Prostate gland (tissue), 2 donors: Measurements from ENCODE around the gene TCF20. TPM values are rescaled to one million over a fixed set of nuclear protein-coding genes. Genes with fewer than 3 reads are reported as not detected.
A peak's percentile ranks its signal among the peaks of the same experiment; 100 is the strongest.

Source experiments
- DNase-seq: peaks from one replicate; pipeline ENCODE4 v3.0.0-alpha.2; 2019; ENCODE audit warnings: low spot score
- H3K27ac ChIP-seq, 2 donors: fragments of 200-600 bp; sonication (generic); 2 replicates each; pipeline ENCODE4 v1.5.1; 2017 to 2019
- H3K27me3 ChIP-seq: fragments of 200-600 bp; sonication (generic); replicated peaks from 2 replicates; pipeline ENCODE4 v1.5.1; 2019; ENCODE audit not compliant: insufficient read depth
- H3K36me3 ChIP-seq, 2 donors: fragments of 200-600 bp; sonication (generic); 1 replicate in 1 of 2; 2 replicates in 1 of 2; pipeline versions ENCODE4 v1.5.1 to v1.8.1; 2017 to 2019
- H3K4me1 ChIP-seq: fragments of 200-600 bp; sonication (generic); replicated peaks from 2 replicates; pipeline ENCODE4 v1.5.1; 2019
- H3K4me3 ChIP-seq, 2 donors: fragments of 200-600 bp; sonication (generic); 2 replicates each; pipeline ENCODE4 v1.5.1; 2017 to 2019
- H3K9me3 ChIP-seq: fragments of 200-600 bp; sonication (generic); 2 replicates; pipeline ENCODE4 v1.5.1; 2017
- CTCF ChIP-seq, 4 experiments: fragments of 200-600 bp in 2 of 4; fragments of 450-650 bp in 2 of 4; sonication (generic) in 2 of 4; IDR thresholded peaks; 1 replicate in 3 of 4; 2 replicates in 1 of 4; pipeline ENCODE4 v1.5.1; 2016 to 2019; ENCODE audit warnings: antibody characterized with exemption in 4 of 4, mild to moderate bottlenecking in 2 of 4, moderate library complexity in 2 of 4
- POLR2A ChIP-seq: fragments of 450-650 bp; IDR thresholded peaks from one replicate; pipeline ENCODE4 v1.6.1; 2016; ENCODE audit warnings: antibody characterized with exemption, mild to moderate bottlenecking
- POLR2AphosphoS5 ChIP-seq: sonication (generic); formaldehyde crosslinking; IDR thresholded peaks from one replicate; pipeline ENCODE4 v1.6.1; 2017; ENCODE audit warnings: antibody characterized with exemption
- WGBS: methylation state at CpG from one replicate; pipeline ENCODE4 v1.1.5; 2018; 5-methylcytosine and 5-hydroxymethylcytosine counted together
- intact Hi-C: fragments of 100-400 bp; cut with DNase I; formaldehyde crosslinking; loops from one replicate; pipeline ENCODE4 v1.14.2; 2022
- total RNA-seq, 2 donors: library from RNA; depleted of rRNA; stranded (reverse); fragments of >200 nt; gene quantifications; one replicate each; pipeline ENCODE4 v1.1.0, GENCODE V29; 2016

Gene TCF20
- total RNA-seq: 10 to 100 TPM; 43.9 to 47.3 TPM

- Histone ChIP-seq H3K27me3 (no peaks in the 10 kb centered on the region), H3K36me3 (no peaks in the 10 kb centered on the region), H3K4me1 (no peaks in the 10 kb centered on the region), H3K27ac (peak within 1 kb of the TSS; percentile 86 to 90), H3K4me3 (peak within 1 kb of the TSS; percentile 94 to 99), H3K9me3 (no peaks in the 10 kb centered on the region)
- intact Hi-C loops: loop anchor here (5.0 to 10.0 kb wide), 2 partner anchors 72 to 164 kb away; partner anchors contain the start of gene NFAM1
- peak; percentile 76 for DNase-seq
- 11% methylated on average over 39 of the region's 91 CpGs for WGBS
- TF ChIP-seq CTCF (IDR thresholded peaks at IDR 0.05) (no peak), POLR2AphosphoS5 (peak; percentile 5), POLR2A (no peak)
These were observed at the start of gene TCF20 for GRCh38 chr22:42270510-42271190. Gene TCF20, minus strand, starts transcription at chr22:42270653. Its CDS starts 55,348 bp downstream, at chr22:42215305.

DNA sequence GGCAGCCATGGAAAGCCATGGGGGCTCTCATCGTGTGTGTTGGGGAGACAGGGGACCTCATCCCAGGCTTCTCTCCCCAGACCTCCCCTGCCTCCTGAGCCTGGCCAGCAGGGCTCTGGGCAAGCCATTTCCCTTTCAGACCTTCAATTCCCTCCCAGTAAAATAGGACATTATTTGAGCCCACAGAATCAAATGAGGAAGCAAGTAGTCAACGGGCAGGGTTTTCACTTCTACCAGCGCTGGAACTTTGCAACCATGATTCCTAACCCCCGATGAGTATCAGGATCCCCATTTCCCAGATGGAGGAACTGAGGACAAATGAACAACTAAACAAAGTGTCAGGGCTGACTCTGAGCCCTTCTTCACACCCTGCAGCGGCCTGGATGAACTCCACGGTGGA lies 48.9 kb upstream of the TCF20 start:
- no peak overlapping the region for H3K27ac ChIP-seq
- H3K4me1 ChIP-seq: peaks cover 7% of the 10 kb centered on the region

DNA sequence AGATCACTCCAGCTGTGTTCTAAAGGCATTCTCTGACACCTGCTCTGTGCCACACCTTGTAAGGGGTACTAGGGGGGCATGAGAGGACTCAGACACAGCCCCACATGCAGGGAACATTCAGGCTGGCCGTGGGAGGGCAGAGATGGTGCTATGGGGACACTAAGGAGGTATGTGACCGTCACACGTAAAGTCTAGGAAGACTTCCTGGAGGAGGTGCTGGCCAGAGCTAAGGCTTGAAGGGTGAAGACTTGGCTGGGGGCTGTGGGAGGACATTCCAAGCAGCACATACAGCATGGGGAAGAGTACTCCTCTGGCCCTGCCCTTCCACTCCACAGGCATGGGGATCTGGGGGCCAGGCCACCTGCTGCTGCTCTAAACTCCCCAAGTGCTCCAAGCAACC lies 48.5 kb upstream of the TCF20 start:
- Histone ChIP-seq H3K4me3 (no peak overlapping the region), H3K27me3 (no peaks in the 10 kb centered on the region), H3K27ac (no peak overlapping the region), H3K9me3 (no peaks in the 10 kb centered on the region), H3K4me1 (peaks cover 8% of the 10 kb centered on the region), H3K36me3 (no peaks in the 10 kb centered on the region)
- WGBS: 85% methylated on average over 3 of the region's 3 CpGs
- TF ChIP-seq CTCF (IDR thresholded peaks at IDR 0.05): no peak
- no peak for TF ChIP-seq POLR2A
- no peak for TF ChIP-seq POLR2AphosphoS5
- no peak for DNase-seq
- intact Hi-C loops: no loop called here

More for the DNA sequence above, 48.9 kb upstream of the TCF20 start:
- H3K36me3 ChIP-seq: no peaks in the 10 kb centered on the region
- no peak overlapping the region for H3K4me3 ChIP-seq
- no peaks in the 10 kb centered on the region for H3K9me3 ChIP-seq
- H3K27me3 ChIP-seq: no peaks in the 10 kb centered on the region
- no peak for TF ChIP-seq POLR2AphosphoS5
- 85% methylated on average over 6 of the region's 6 CpGs for WGBS
- intact Hi-C loops: no loop called here
- DNase-seq: no peak

DNA sequence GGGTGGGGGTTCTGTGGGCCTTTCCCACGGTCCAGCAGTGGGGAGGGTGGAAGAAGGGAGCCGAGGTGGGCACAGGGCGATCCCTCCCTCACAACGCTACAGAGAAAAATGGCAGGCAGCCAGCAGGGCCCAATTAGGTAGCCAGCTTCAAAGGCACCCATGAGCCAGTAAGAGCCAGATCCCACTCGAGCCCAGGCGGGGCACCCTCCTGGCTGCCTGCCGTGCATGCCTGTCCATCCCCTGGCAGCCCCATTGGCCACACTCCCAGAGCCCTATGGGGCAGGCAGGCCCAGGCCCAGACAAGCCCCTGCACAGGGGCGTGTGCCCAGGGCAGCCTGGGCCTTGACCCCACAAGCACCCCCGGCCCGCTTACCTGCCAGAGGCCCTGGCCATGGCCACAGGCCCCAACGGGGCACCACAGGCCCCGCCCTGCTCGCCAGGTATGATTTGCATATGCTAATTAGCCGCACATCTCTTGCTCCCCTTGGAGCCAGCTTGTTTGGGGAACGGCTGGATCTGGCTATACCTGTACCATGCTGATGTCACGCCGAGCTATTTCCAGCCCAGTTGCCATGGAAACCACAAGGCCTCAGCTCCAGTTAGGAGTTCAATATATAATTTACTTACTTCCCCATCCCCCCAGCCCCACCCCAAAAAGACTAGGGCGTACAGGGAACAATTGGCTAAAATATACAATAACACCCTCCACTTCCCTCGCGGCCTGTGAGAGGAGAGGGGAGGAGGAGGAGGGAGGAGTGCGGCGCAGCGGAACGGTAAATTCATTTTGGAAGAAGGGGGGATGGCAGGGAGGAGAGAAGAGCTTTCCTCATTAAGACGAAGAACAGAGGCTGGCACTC lies 47.5 kb upstream of the TCF20 start:
- 48% methylated on average over 25 of the region's 25 CpGs for WGBS
- DNase-seq: peak; percentile 73
- TF ChIP-seq POLR2A: no peak
- peak; percentile 35 for TF ChIP-seq POLR2AphosphoS5
- peak overlapping the region; percentile 24 to 48 for H3K27ac ChIP-seq
- no peaks in the 10 kb centered on the region for H3K36me3 ChIP-seq
- intact Hi-C loops: no loop called here
- H3K4me1 ChIP-seq: peaks cover 8% of the 10 kb centered on the region
- H3K9me3 ChIP-seq: no peaks in the 10 kb centered on the region
- H3K4me3 ChIP-seq: no peak overlapping the region
- H3K27me3 ChIP-seq: no peaks in the 10 kb centered on the region

- 12% methylated on average over 13 of the region's 13 CpGs for WGBS
- TF ChIP-seq POLR2AphosphoS5: no peak
- no peak for TF ChIP-seq CTCF (IDR thresholded peaks at IDR 0.05)
- TF ChIP-seq POLR2A: peak; percentile 42
- Histone ChIP-seq H3K9me3 (no peaks in the 10 kb centered on the region), H3K27ac (peak overlapping the region; percentile 22 to 24), H3K36me3 (no peaks in the 10 kb centered on the region), H3K4me1 (peaks cover 8% of the 10 kb centered on the region), H3K4me3 (no peak overlapping the region), H3K27me3 (no peaks in the 10 kb centered on the region)
- intact Hi-C loops: no loop called here
- DNase-seq: peak; percentile 51
These were observed 46.6 kb upstream of the TCF20 start for GRCh38 chr22:42317008-42317407.
